HG02798 (cell line): Measurements from ENCODE around the gene CAPN3.
"Not testable (repeated sequence)": the region's sequence is repeated elsewhere in the genome, so short reads cannot be mapped to it uniquely, and the experiment has no call there.

Experiments used
- ATAC-seq: cut with Tn5 transposase; IDR thresholded peaks from one replicate; pipeline ENCODE4 v1.9.1; 2021; ENCODE audit warnings: mild to moderate bottlenecking; ENCODE audit not compliant: unreplicated experiment, poor library complexity

The CAPN3 gene

GRCh38 chr15:42359249-42359648, at the start of gene CAPN3:
TSS of gene CAPN3 (plus strand) at chr15:42359501. CDS start at chr15:42359806, 305 bp downstream.
- no peak for ATAC-seq

GRCh38 chr15:42313463-42313862, 45.8 kb upstream of the CAPN3 start:
- no peak for ATAC-seq

- ATAC-seq = no peak
These were observed 44.5 kb upstream of the CAPN3 start for GRCh38 chr15:42314818-42315217.

- ATAC-seq = no peak
These were observed 43.8 kb upstream of the CAPN3 start for GRCh38 chr15:42315521-42315920.

- not testable (repeated sequence) for ATAC-seq
These were observed 43.0 kb upstream of the CAPN3 start for GRCh38 chr15:42316282-42316805.

- no peak for ATAC-seq
These were observed 40.1 kb upstream of the CAPN3 start for GRCh38 chr15:42319206-42319605.

GRCh38 chr15:42324308-42324707, 35.0 kb upstream of the CAPN3 start:
- ATAC-seq = no peak

- no peak for ATAC-seq
These were observed 30.1 kb upstream of the CAPN3 start for GRCh38 chr15:42329161-42329560.

- ATAC-seq = no peak
These were observed 29.3 kb upstream of the CAPN3 start for GRCh38 chr15:42329992-42330391.

- no peak for ATAC-seq
These were observed 28.1 kb upstream of the CAPN3 start for GRCh38 chr15:42331235-42331634.

GRCh38 chr15:42332331-42332730, 27.0 kb upstream of the CAPN3 start:
- no peak for ATAC-seq

- ATAC-seq = no peak
These were observed 24.2 kb upstream of the CAPN3 start for GRCh38 chr15:42335074-42335473.

- not testable (repeated sequence) for ATAC-seq
These were observed 22.7 kb upstream of the CAPN3 start for GRCh38 chr15:42336650-42337049.

- not testable (repeated sequence) for ATAC-seq
These were observed 22.2 kb upstream of the CAPN3 start for GRCh38 chr15:42337104-42337503.

- ATAC-seq = no peak
These were observed 20.8 kb upstream of the CAPN3 start for GRCh38 chr15:42338500-42338899.

GRCh38 chr15:42343596-42344232, 15.6 kb upstream of the CAPN3 start:
- ATAC-seq = no peak

GRCh38 chr15:42344763-42345162, 14.5 kb upstream of the CAPN3 start:
- no peak for ATAC-seq

- no peak for ATAC-seq
These were observed 13.8 kb upstream of the CAPN3 start for GRCh38 chr15:42345504-42345903.

GRCh38 chr15:42348083-42348482, 11.2 kb upstream of the CAPN3 start:
- no peak for ATAC-seq

GRCh38 chr15:42349186-42349585, 10.1 kb upstream of the CAPN3 start:
- no peak for ATAC-seq

GRCh38 chr15:42352401-42352800, 6.9 kb upstream of the CAPN3 start:
- no peak for ATAC-seq

GRCh38 chr15:42353061-42353460, 6.2 kb upstream of the CAPN3 start:
- ATAC-seq = no peak
